Smooth muscle cell (in vitro differentiated cells): ENCODE data around the gene ZNF790. TPM values are rescaled to one million over a fixed set of nuclear protein-coding genes. Genes with fewer than 3 reads are reported as not detected.
A peak's percentile ranks its signal among the peaks of the same experiment; 100 is the strongest.

Source experiments
- DNase-seq: peaks from one replicate; lab custom pipeline; 2025; ENCODE audit not compliant: unreplicated experiment; lab: John Stamatoyannopoulos, UW
- H2AFZ ChIP-seq: fragments of 200-600 bp; sonication (generic); 2 replicates; pipeline ENCODE4 v1.6.0; 2016; ENCODE audit warnings: antibody characterized with exemption, low read depth, mild to moderate bottlenecking
- H3F3A ChIP-seq: fragments of 200-600 bp; sonication (generic); 2 replicates; pipeline ENCODE4 v1.6.0; 2017; ENCODE audit warnings: antibody characterized with exemption, low read depth
- H3K27ac ChIP-seq: fragments of 200-600 bp; sonication (generic); 2 replicates; pipeline ENCODE4 v1.5.1; 2016; ENCODE audit warnings: low read depth, mild to moderate bottlenecking
- H3K27me3 ChIP-seq: fragments of 200-600 bp; sonication (generic); 2 replicates; pipeline ENCODE4 v1.6.1; 2016; ENCODE audit warnings: low read depth, mild to moderate bottlenecking
- H3K36me3 ChIP-seq: fragments of 200-600 bp; sonication (generic); 2 replicates; pipeline ENCODE4 v1.5.1; 2016; ENCODE audit warnings: low read depth
- H3K4me1 ChIP-seq: fragments of 200-600 bp; sonication (generic); 2 replicates; pipeline ENCODE4 v1.5.1; 2016; ENCODE audit warnings: low read depth
- H3K4me2 ChIP-seq: fragments of 200-600 bp; sonication (generic); 2 replicates; pipeline ENCODE4 v1.6.0; 2016; ENCODE audit warnings: mild to moderate bottlenecking
- H3K4me3 ChIP-seq: fragments of 200-600 bp; sonication (generic); 2 replicates; pipeline ENCODE4 v1.5.1; 2016; ENCODE audit warnings: mild to moderate bottlenecking
- H3K79me2 ChIP-seq: fragments of 200-600 bp; sonication (generic); 2 replicates; pipeline ENCODE4 v1.6.0; 2016; ENCODE audit warnings: low read depth, mild to moderate bottlenecking
- H3K9ac ChIP-seq: fragments of 200-600 bp; sonication (generic); 2 replicates; pipeline ENCODE4 v1.6.0; 2016; ENCODE audit warnings: low read depth
- H3K9me3 ChIP-seq: fragments of 200-600 bp; sonication (generic); replicated peaks from 2 replicates; pipeline ENCODE4 v1.5.1; 2016; ENCODE audit warnings: low read depth
- H4K20me1 ChIP-seq: fragments of 200-600 bp; sonication (generic); 2 replicates; pipeline ENCODE4 v1.6.0; 2016; ENCODE audit warnings: low read depth
- WGBS: methylation state at CpG from one replicate; pipeline ENCODE4 v1.1.7; 2016; ENCODE audit warnings: low lambda C conversion rate; 5-methylcytosine and 5-hydroxymethylcytosine counted together
- polyA plus RNA-seq: library from polyadenylated mRNA; unstranded; fragments of >200 nt; fragmentation: Nextera tagmentation; extraction: Ambion mirVana; gene quantifications from 2 replicates; pipeline ENCODE4 v1.2.1, GENCODE V29; 2016
- total RNA-seq: library from RNA; depleted of rRNA; stranded (reverse); fragments of >200 nt; gene quantifications from 2 replicates; pipeline ENCODE4 v1.2.3, GENCODE V29; 2014
- TF ChIP-seq, protein P1 (sequence below): fragments of 200-600 bp; sonication (generic); IDR thresholded peaks from 2 replicates; pipeline ENCODE4 v1.5.1; 2017; ENCODE audit warnings: borderline replicate concordance, mild to moderate bottlenecking, antibody characterized with exemption; ENCODE audit not compliant: insufficient read depth, poor library complexity, severe bottlenecking

The ZNF790 gene
- total and polyA plus RNA-seq, 2 experiments from 2014 or later = 5.0 to 7.8 TPM

DNA sequence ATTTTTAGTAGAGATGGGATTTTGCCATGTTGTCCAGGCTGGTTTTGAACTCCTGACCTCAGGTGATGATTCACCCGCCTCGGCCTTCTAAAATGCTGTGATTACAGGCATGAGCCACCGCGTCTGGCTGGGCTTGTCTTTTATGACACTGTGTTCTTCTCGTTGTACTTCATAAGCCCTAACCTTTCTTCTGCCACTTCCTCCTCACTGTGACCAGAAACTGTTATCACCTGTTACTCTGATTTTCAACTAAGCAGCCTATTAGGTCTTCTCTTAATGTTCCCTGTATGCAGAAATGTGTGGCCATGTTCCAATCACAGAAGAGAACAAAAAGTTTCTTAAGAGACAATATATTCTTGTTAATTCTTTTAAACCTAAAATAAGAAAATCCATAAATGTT is 16.4 kb downstream of the ZNF790 start:
- Histone ChIP-seq H3K9me3 (peaks cover 78% of the 10 kb centered on the region), H3F3A (no peaks in the 10 kb centered on the region), H3K36me3 (peaks cover 90% of the 10 kb centered on the region), H2AFZ (no peak overlapping the region), H4K20me1 (no peaks in the 10 kb centered on the region), H3K4me2 (no peak overlapping the region), H3K4me3 (peak overlapping the region; percentile 8), H3K9ac (no peak overlapping the region), H3K27ac (no peak overlapping the region), H3K79me2 (no peaks in the 10 kb centered on the region), H3K4me1 (no peaks in the 10 kb centered on the region), H3K27me3 (no peaks in the 10 kb centered on the region)
- 99% methylated on average over 5 of the region's 5 CpGs for WGBS
- TF ChIP-seq, protein P1, sequence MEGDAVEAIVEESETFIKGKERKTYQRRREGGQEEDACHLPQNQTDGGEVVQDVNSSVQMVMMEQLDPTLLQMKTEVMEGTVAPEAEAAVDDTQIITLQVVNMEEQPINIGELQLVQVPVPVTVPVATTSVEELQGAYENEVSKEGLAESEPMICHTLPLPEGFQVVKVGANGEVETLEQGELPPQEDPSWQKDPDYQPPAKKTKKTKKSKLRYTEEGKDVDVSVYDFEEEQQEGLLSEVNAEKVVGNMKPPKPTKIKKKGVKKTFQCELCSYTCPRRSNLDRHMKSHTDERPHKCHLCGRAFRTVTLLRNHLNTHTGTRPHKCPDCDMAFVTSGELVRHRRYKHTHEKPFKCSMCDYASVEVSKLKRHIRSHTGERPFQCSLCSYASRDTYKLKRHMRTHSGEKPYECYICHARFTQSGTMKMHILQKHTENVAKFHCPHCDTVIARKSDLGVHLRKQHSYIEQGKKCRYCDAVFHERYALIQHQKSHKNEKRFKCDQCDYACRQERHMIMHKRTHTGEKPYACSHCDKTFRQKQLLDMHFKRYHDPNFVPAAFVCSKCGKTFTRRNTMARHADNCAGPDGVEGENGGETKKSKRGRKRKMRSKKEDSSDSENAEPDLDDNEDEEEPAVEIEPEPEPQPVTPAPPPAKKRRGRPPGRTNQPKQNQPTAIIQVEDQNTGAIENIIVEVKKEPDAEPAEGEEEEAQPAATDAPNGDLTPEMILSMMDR = no peak
- no peak for DNase-seq

DNA sequence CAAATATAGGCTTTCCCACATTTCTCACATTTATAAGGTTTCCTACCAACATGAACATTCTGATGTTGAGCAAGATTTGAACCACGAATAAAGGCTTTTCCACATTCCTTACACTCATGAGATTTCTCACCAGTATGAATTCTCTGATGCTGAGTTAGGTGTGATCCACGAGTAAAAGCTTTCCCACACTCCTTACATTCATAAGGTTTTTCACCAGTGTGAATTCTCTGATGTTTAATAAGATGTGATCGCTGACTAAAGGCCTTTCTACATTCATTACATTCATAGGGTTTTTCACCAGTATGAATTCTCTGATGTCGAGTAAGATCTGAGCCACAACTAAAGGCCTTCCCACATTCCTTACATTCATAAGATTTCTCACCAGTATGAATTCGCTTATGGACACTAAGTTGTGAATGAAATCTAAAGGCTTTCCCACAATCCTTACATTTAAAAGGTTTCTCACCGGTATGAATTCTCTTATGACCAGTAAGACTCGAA is 19.0 kb downstream of the ZNF790 start:
- H3K36me3 ChIP-seq = peaks cover 78% of the 10 kb centered on the region

DNA sequence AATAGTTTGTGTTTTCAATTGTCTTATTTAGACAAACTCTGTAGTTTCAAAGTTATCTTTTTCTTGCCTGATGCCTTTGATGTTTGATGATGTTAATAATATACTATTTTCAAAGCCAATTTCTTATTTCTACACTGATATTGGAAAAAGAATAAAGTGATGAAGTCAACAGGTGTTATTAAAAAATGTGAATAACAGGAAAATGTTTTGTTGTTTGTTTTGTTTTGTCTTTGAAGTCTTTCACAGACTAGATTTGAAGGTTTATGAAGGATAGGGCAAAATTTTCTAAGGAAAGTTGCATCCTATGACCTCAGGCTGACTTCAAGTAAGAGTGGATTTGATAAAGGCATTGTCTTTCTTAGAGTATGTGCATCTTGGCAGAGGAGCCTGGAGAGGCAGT is 31.2 kb downstream of the ZNF790 start:
- TF ChIP-seq, protein P1 = no peak
- no peak overlapping the region for H3K27ac ChIP-seq
- peaks cover 42% of the 10 kb centered on the region for H3K9me3 ChIP-seq
- H3K9ac ChIP-seq = no peak overlapping the region
- no peaks in the 10 kb centered on the region for H3K79me2 ChIP-seq
- no peaks in the 10 kb centered on the region for H3K27me3 ChIP-seq
- H3F3A ChIP-seq = no peaks in the 10 kb centered on the region
- no peak overlapping the region for H2AFZ ChIP-seq
- H4K20me1 ChIP-seq = no peaks in the 10 kb centered on the region
- H3K4me2 ChIP-seq = no peak overlapping the region
- DNase-seq = no peak
- no peaks in the 10 kb centered on the region for H3K36me3 ChIP-seq
- H3K4me1 ChIP-seq = no peaks in the 10 kb centered on the region
- no peak overlapping the region for H3K4me3 ChIP-seq

More for the DNA sequence above, 19.0 kb downstream of the ZNF790 start:
- Histone ChIP-seq H3K9me3 (peaks cover 92% of the 10 kb centered on the region), H4K20me1 (no peaks in the 10 kb centered on the region), H3K27ac (no peak overlapping the region), H3K27me3 (no peaks in the 10 kb centered on the region), H3K4me2 (no peak overlapping the region), H3F3A (no peaks in the 10 kb centered on the region), H3K9ac (no peak overlapping the region), H3K79me2 (no peaks in the 10 kb centered on the region), H3K4me3 (peak overlapping the region; percentile 28), H2AFZ (no peak overlapping the region), H3K4me1 (no peaks in the 10 kb centered on the region)
- WGBS = over 99% methylated on average over 7 of the region's 7 CpGs
- DNase-seq = no peak
- TF ChIP-seq, protein P1 = no peak

DNA sequence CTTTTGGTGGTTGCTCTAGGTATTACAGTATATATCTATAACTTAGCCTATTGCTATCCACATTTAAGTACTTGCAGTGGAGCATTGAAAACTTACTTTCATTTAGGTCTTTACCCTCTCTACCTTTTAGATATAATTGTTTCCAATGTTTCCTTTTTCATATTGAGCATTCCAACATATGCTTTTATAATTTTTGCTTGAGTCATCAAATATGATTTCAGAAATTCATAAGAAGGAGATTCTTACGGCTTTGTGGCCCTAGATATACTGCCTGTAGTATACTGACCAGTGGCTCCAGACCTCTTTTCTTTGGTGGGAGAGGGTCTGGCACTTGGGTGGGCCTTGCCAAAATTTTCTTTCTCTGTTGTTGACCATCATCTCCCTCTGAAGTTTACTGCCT is 32.8 kb downstream of the ZNF790 start:
- WGBS = 88% methylated on average over 1 of the region's 1 CpG
- Histone ChIP-seq H3K4me2 (no peak overlapping the region), H3K4me3 (no peak overlapping the region), H4K20me1 (no peaks in the 10 kb centered on the region), H3K27ac (no peak overlapping the region), H3K79me2 (no peaks in the 10 kb centered on the region), H2AFZ (no peak overlapping the region), H3F3A (no peaks in the 10 kb centered on the region), H3K27me3 (no peaks in the 10 kb centered on the region), H3K4me1 (no peaks in the 10 kb centered on the region), H3K9me3 (peaks cover 27% of the 10 kb centered on the region), H3K9ac (no peak overlapping the region), H3K36me3 (no peaks in the 10 kb centered on the region)
- no peak for DNase-seq
- TF ChIP-seq, protein P1 = no peak
